ENCODE data around the gene PAX7. TPM values are rescaled to one million over a fixed set of nuclear protein-coding genes. Genes with fewer than 3 reads are reported as not detected.

The PAX7 gene
- total RNA-seq, 1 experiment from 2014 or later = 0.15 TPM

- Histone ChIP-seq H3K4me1 (ENCODE audit: insufficient read depth, low read length) (peaks cover 6% of the 10 kb centered on the region), H3K27me3 (ENCODE audit: insufficient read depth, low read length) (no peaks in the 10 kb centered on the region), H2BK15ac (ENCODE audit: low read depth, low read length) (no peak overlapping the region), H3K18ac (ENCODE audit: insufficient read length, low read depth, low read length) (no peak overlapping the region), H3K23me2 (ENCODE audit: insufficient read length, low read depth, low read length, poor library complexity, severe bottlenecking) (peaks cover 4% of the 10 kb centered on the region), H3K27ac (ENCODE audit: insufficient read length, low read depth, low read length) (no peak overlapping the region), H2BK12ac (ENCODE audit: insufficient read length, low read depth, low read length) (no peak overlapping the region), H4K20me1 (ENCODE audit: control insufficient read depth, insufficient read depth, insufficient read length) (no peaks in the 10 kb centered on the region), H4K5ac (ENCODE audit: insufficient read length, low read depth, low read length) (no peak overlapping the region), H4K91ac (ENCODE audit: insufficient read length, low read depth, low read length) (no peak overlapping the region), H3K56ac (ENCODE audit: insufficient read length, low read depth, low read length) (no peak overlapping the region), H2BK5ac (ENCODE audit: insufficient read length, low read length) (no peak overlapping the region), H3K4me2 (ENCODE audit: insufficient read depth, insufficient read length, low read length) (no peak overlapping the region), H3K23ac (ENCODE audit: insufficient read length, low read depth, low read length) (no peak overlapping the region), H2AFZ (ENCODE audit: low read length) (no peak overlapping the region), H3T11ph (ENCODE audit: low read length) (no peak overlapping the region), H2BK120ac (ENCODE audit: low read depth, low read length, poor library complexity, severe bottlenecking) (no peak overlapping the region), H4K8ac (replicated peaks; ENCODE audit: insufficient read length, low read depth, low read length) (no peak overlapping the region), H3K9me3 (ENCODE audit: control insufficient read depth, low read depth, low read length) (no peaks in the 10 kb centered on the region), H3K4ac (ENCODE audit: low read depth, low read length) (no peak overlapping the region), H3K79me2 (ENCODE audit: insufficient read depth, low read length) (no peaks in the 10 kb centered on the region), H3K79me1 (ENCODE audit: insufficient read depth, low read depth, low read length, poor library complexity, severe bottlenecking) (no peaks in the 10 kb centered on the region), H2BK20ac (ENCODE audit: low read depth, low read length, poor library complexity, severe bottlenecking) (no peak overlapping the region), H3K9ac (ENCODE audit: extremely low read depth, insufficient read length, low read length) (no peak overlapping the region), H3K14ac (ENCODE audit: insufficient read depth, low read length) (no peak overlapping the region), H2AK5ac (ENCODE audit: insufficient read length, low read length) (no peak overlapping the region)
- DNase-seq = no peak
- no CpG with 5 or more reads among the region's 3 CpGs for WGBS (ENCODE audit: extremely low coverage, insufficient read length, low lambda C conversion rate)
- TF ChIP-seq CTCF (conservative IDR thresholded peaks at IDR 0.05) = no peak
- Mint-ChIP-seq H3K27ac (no peak overlapping the region), H3K4me3 (no peak overlapping the region; a peak in 1 of 5 replicates), H3K27me3 (ENCODE audit: low read depth) (peaks cover 36% of the 10 kb centered on the region), H3K4me1 (peaks cover 21 to 31% of the 10 kb centered on the region in 2 experiments), H3K9me3 (peaks cover 0 to 3% of the 10 kb centered on the region in 2 experiments; a peak in 1 of 5 replicates), H3K36me3 (ENCODE audit: insufficient read depth in 1 of 3, low read depth in 3 of 3) (no peaks in the 10 kb centered on the region)
Observed at GRCh38 chr1:18787825-18788385, 157.3 kb downstream of the PAX7 start.

Measured in H9 (cell line).